Esophagus squamous epithelium (tissue), 5 donors: ENCODE measurements around the gene PSG6. TPM values are rescaled to one million over a fixed set of nuclear protein-coding genes. Genes with fewer than 3 reads are reported as not detected.
"Not testable (repeated sequence)": the region's sequence is repeated elsewhere in the genome, so short reads cannot be mapped to it uniquely, and the experiment has no call there.

Experiments
- DNase-seq: peaks from one replicate; lab custom pipeline; 2025; lab: John Stamatoyannopoulos, UW
- H3K27ac ChIP-seq, 4 donors: fragments of 200-600 bp; sonication (generic); one replicate each; pipeline ENCODE4 v1.5.1; 2016 to 2019; ENCODE audit warnings: mild to moderate bottlenecking in 1 of 4
- H3K27me3 ChIP-seq, 4 donors: fragments of 200-600 bp; sonication (generic); 1 replicate in 3 of 4; 2 replicates in 1 of 4; pipeline versions ENCODE4 v1.5.1 to v1.6.0; 2017 to 2021; ENCODE audit warnings: antibody characterized with exemption in 1 of 4
- H3K36me3 ChIP-seq, 3 donors: fragments of 200-600 bp; sonication (generic); one replicate each; pipeline ENCODE4 v1.5.1; 2016 to 2019
- H3K4me1 ChIP-seq, 3 donors: fragments of 200-600 bp; sonication (generic); one replicate each; pipeline ENCODE4 v1.5.1; 2017 to 2019
- H3K4me3 ChIP-seq, 4 donors: fragments of 200-600 bp; sonication (generic); 1 replicate in 3 of 4; 2 replicates in 1 of 4; pipeline ENCODE4 v1.5.1; 2016 to 2019; ENCODE audit warnings: mild to moderate bottlenecking in 2 of 4, moderate library complexity in 1 of 4
- H3K9me3 ChIP-seq, 3 donors: fragments of 200-600 bp; sonication (generic); one replicate each; pipeline ENCODE4 v1.5.1; 2016 to 2019
- CTCF ChIP-seq, 6 experiments: fragments of 450-650 bp in 4 of 6; fragments of 200-600 bp in 2 of 6; sonication (generic) in 2 of 6; IDR thresholded peaks; one replicate each; pipeline ENCODE4 v1.5.1; 2016 to 2019; ENCODE audit warnings: antibody characterized with exemption in 6 of 6, mild to moderate bottlenecking in 4 of 6, moderate library complexity in 4 of 6
- POLR2A ChIP-seq, 4 donors: fragments of 450-650 bp; IDR thresholded peaks; one replicate each; pipeline ENCODE4 v1.6.1; 2017; ENCODE audit warnings: antibody characterized with exemption in 4 of 4, mild to moderate bottlenecking in 4 of 4, moderate library complexity in 3 of 4
- WGBS, 2 donors: methylation state at CpG; one replicate each; pipeline ENCODE4 v1.1.5; 2018; 5-methylcytosine and 5-hydroxymethylcytosine counted together
- intact Hi-C: fragments of 100-400 bp; cut with DNase I; formaldehyde crosslinking; loops from one replicate; pipeline ENCODE4 v1.15.0; 2022
- total RNA-seq, 4 donors: library from RNA; depleted of rRNA; stranded (reverse); fragments of >200 nt; gene quantifications; one replicate each; pipeline ENCODE4 v1.1.0, GENCODE V29; 2016
- donor health status: DM: yes; HTN: yes; CAD: no.

The PSG6 gene
- not detected for total RNA-seq

GRCh38 chr19:42917634-42918033 lies at the start of gene PSG6:
TSS of gene PSG6 (minus strand) at chr19:42917894. CDS start at chr19:42917792, 102 bp downstream.
- intact Hi-C loops, DNase-seq: not testable (repeated sequence)

GRCh38 chr19:42965176-42965575 lies 47.5 kb upstream of the PSG6 start:
- Histone ChIP-seq H3K4me3 (no peak overlapping the region), H3K27me3 (no peaks in the 10 kb centered on the region), H3K36me3 (no peaks in the 10 kb centered on the region), H3K27ac (no peak overlapping the region), H3K4me1 (no peaks in the 10 kb centered on the region), H3K9me3 (no peaks in the 10 kb centered on the region)
- no peak for DNase-seq
- intact Hi-C loops: no loop called here
- 70 to 88% methylated on average over 2 of the region's 2 CpGs for WGBS, 2 donors
- TF ChIP-seq POLR2A (IDR thresholded peaks at IDR 0.05) (no peak), CTCF (IDR thresholded peaks at IDR 0.05) (no peak)

More at GRCh38 chr19:42917634-42918033, at the start of gene PSG6:
- not testable (repeated sequence) for H3K9me3 ChIP-seq, H3K27ac ChIP-seq, H3K36me3 ChIP-seq, H3K27me3 ChIP-seq, H3K4me3 ChIP-seq, H3K4me1 ChIP-seq
- WGBS, 2 donors: 91% methylated on average over 1 of the region's 1 CpG; no CpG with 5 or more reads in 1 of the 2 donors

- WGBS, 2 donors: 65 to 87% methylated on average over 6 of the region's 6 CpGs
- no peak overlapping the region for H3K27ac ChIP-seq
- H3K4me3 ChIP-seq: no peak overlapping the region
- H3K27me3 ChIP-seq: no peaks in the 10 kb centered on the region
- DNase-seq: no peak
- H3K9me3 ChIP-seq: no peaks in the 10 kb centered on the region
- H3K4me1 ChIP-seq: no peaks in the 10 kb centered on the region
- TF ChIP-seq CTCF (IDR thresholded peaks at IDR 0.05): no peak
- TF ChIP-seq POLR2A (IDR thresholded peaks at IDR 0.05): no peak
- intact Hi-C loops: no loop called here
- H3K36me3 ChIP-seq: no peaks in the 10 kb centered on the region
These were observed 43.4 kb upstream of the PSG6 start for GRCh38 chr19:42961119-42961518.

- H3K27ac ChIP-seq, H3K36me3 ChIP-seq, DNase-seq, H3K4me3 ChIP-seq, H3K4me1 ChIP-seq, intact Hi-C loops, H3K27me3 ChIP-seq, H3K9me3 ChIP-seq: not testable (repeated sequence)
- 58% methylated on average over 4 of the region's 4 CpGs for WGBS, 2 donors
These were observed 34.4 kb upstream of the PSG6 start for GRCh38 chr19:42952126-42952525.

GRCh38 chr19:42951476-42951875 lies 33.8 kb upstream of the PSG6 start:
- H3K27me3 ChIP-seq, H3K27ac ChIP-seq, H3K4me1 ChIP-seq, H3K4me3 ChIP-seq, DNase-seq, H3K9me3 ChIP-seq, intact Hi-C loops, H3K36me3 ChIP-seq: not testable (repeated sequence)
- WGBS, 2 donors: 66 to 69% methylated on average over 2 of the region's 2 CpGs

- 38 to 39% methylated on average over 13 of the region's 13 CpGs for WGBS, 2 donors
- TF ChIP-seq POLR2A (IDR thresholded peaks at IDR 0.05) (no peak), CTCF (IDR thresholded peaks at IDR 0.05) (peak in 3 of 6 experiments; percentile 11 to 67 (median 28))
- Histone ChIP-seq H3K4me3 (no peak overlapping the region), H3K4me1 (no peaks in the 10 kb centered on the region), H3K9me3 (no peaks in the 10 kb centered on the region), H3K36me3 (no peaks in the 10 kb centered on the region), H3K27me3 (peaks cover 0 to 5% (median 0%) of the 10 kb centered on the region in 4 donors), H3K27ac (no peak overlapping the region)
- intact Hi-C loops: no loop called here
- no peak for DNase-seq
These were observed 24.6 kb upstream of the PSG6 start for GRCh38 chr19:42942187-42942789.

GRCh38 chr19:42937107-42937506 lies 19.4 kb upstream of the PSG6 start, which contains the start of gene PSG7:
TSS of gene PSG7 (minus strand) at chr19:42937207. CDS start at chr19:42937076, 131 bp downstream.
- H3K27ac ChIP-seq, H3K4me3 ChIP-seq, DNase-seq, H3K27me3 ChIP-seq, H3K4me1 ChIP-seq, H3K9me3 ChIP-seq, H3K36me3 ChIP-seq, intact Hi-C loops: not testable (repeated sequence)
- 59 to 92% methylated on average over 3 of the region's 3 CpGs for WGBS, 2 donors

GRCh38 chr19:42934726-42935125 lies 17.0 kb upstream of the PSG6 start:
- H3K27me3 ChIP-seq, H3K4me3 ChIP-seq, DNase-seq, H3K9me3 ChIP-seq, H3K4me1 ChIP-seq, intact Hi-C loops, H3K27ac ChIP-seq, H3K36me3 ChIP-seq: not testable (repeated sequence)

- H3K4me3 ChIP-seq, intact Hi-C loops, H3K27me3 ChIP-seq, H3K36me3 ChIP-seq, H3K27ac ChIP-seq, DNase-seq, H3K4me1 ChIP-seq, H3K9me3 ChIP-seq: not testable (repeated sequence)
These were observed 16.5 kb upstream of the PSG6 start for GRCh38 chr19:42934183-42934582.

GRCh38 chr19:42933412-42933811 lies 15.7 kb upstream of the PSG6 start:
- H3K27ac ChIP-seq, H3K27me3 ChIP-seq, H3K4me1 ChIP-seq, H3K4me3 ChIP-seq, H3K36me3 ChIP-seq, intact Hi-C loops, DNase-seq, H3K9me3 ChIP-seq: not testable (repeated sequence)
- WGBS, 2 donors: 37% methylated on average over 3 of the region's 3 CpGs; no CpG with 5 or more reads in 1 of the 2 donors
